ENCODE measurements around the gene CDC14A.

DNA sequence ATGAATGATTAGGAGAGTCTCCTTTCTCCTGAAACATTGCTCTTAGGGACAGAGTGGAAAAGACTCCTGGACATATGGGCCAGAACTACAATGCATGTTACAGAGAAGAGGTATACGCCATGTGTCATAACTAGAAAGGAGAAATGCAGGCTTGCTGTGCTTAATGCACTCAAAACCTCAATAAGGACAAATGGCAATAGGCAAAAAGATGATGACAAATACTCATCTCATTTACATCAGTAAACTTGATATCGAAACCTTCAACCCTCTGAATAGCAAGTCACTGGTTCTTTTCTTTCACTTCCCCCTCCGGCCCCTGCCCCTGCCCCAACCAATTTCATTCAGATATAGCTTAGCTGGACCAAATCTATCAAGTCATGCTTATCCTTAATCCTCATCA lies 183.7 kb downstream of the CDC14A start:
- TF ChIP-seq, protein P1, sequence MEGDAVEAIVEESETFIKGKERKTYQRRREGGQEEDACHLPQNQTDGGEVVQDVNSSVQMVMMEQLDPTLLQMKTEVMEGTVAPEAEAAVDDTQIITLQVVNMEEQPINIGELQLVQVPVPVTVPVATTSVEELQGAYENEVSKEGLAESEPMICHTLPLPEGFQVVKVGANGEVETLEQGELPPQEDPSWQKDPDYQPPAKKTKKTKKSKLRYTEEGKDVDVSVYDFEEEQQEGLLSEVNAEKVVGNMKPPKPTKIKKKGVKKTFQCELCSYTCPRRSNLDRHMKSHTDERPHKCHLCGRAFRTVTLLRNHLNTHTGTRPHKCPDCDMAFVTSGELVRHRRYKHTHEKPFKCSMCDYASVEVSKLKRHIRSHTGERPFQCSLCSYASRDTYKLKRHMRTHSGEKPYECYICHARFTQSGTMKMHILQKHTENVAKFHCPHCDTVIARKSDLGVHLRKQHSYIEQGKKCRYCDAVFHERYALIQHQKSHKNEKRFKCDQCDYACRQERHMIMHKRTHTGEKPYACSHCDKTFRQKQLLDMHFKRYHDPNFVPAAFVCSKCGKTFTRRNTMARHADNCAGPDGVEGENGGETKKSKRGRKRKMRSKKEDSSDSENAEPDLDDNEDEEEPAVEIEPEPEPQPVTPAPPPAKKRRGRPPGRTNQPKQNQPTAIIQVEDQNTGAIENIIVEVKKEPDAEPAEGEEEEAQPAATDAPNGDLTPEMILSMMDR (IDR thresholded peaks at IDR 0.05; ENCODE audit: insufficient read depth, low read depth, low read length): no peak
- no peak for TF ChIP-seq EZH2 (IDR thresholded peaks at IDR 0.05; ENCODE audit: insufficient read depth, low read length)

Data from astrocyte (in vitro differentiated cells and primary cell).